SU-DHL-6 (cell line): ENCODE data around the gene NMT2.

Experiments
- H2AFZ ChIP-seq: fragments of 200-600 bp; sonication (generic); 2 replicates; pipeline ENCODE4 v1.6.1; 2014; ENCODE audit warnings: low read depth, mild to moderate bottlenecking, moderate library complexity, mixed read lengths, antibody characterized with exemption, low read length; ENCODE audit not compliant: severe bottlenecking
- H3F3A ChIP-seq: fragments of 200-600 bp; shearing (Covaris generic); 2 replicates; pipeline ENCODE4 v1.6.0; 2016; ENCODE audit warnings: antibody characterized with exemption, mild to moderate bottlenecking; ENCODE audit not compliant: insufficient read depth
- H3K27ac ChIP-seq: fragments of 200-600 bp; sonication (generic); 2 replicates; pipeline ENCODE4 v1.5.1; 2016; ENCODE audit warnings: low read depth, mild to moderate bottlenecking, low read length, moderate library complexity, mixed read lengths
- H3K27me3 ChIP-seq: fragments of 200-600 bp; sonication (generic), shearing (Covaris generic); 2 replicates; pipeline ENCODE4 v1.6.0; 2014; ENCODE audit warnings: mild to moderate bottlenecking, low read length
- H3K36me3 ChIP-seq: fragments of 200-600 bp; sonication (generic); 2 replicates; pipeline ENCODE4 v1.6.1; 2014; ENCODE audit warnings: mild to moderate bottlenecking, low read length, mixed read lengths
- H3K4me2 ChIP-seq: fragments of 300-600, 200-600 bp; shearing (Covaris generic), sonication (generic); 2 replicates; pipeline ENCODE4 v1.6.0; 2014; ENCODE audit warnings: low read length, low read depth, mild to moderate bottlenecking; ENCODE audit not compliant: poor library complexity, severe bottlenecking
- H3K4me3 ChIP-seq: fragments of 200-600 bp; sonication (generic); 2 replicates; pipeline ENCODE4 v1.5.1; 2014; ENCODE audit warnings: antibody characterized with exemption, low read length, mild to moderate bottlenecking, mixed read lengths; ENCODE audit not compliant: insufficient read depth, poor library complexity, severe bottlenecking
- H3K79me2 ChIP-seq: fragments of 200-600 bp; sonication (generic); 2 replicates; pipeline ENCODE4 v1.6.1; 2014; ENCODE audit warnings: mild to moderate bottlenecking, low read length, moderate library complexity; ENCODE audit not compliant: insufficient read depth
- H3K9ac ChIP-seq: fragments of 200-600 bp; sonication (generic); 2 replicates; pipeline ENCODE4 v1.7.0; 2014; ENCODE audit warnings: mild to moderate bottlenecking, low read length
- H3K9me2 ChIP-seq: fragments of 200-600 bp; sonication (generic); replicated peaks from 2 replicates; pipeline ENCODE4 v1.6.1; 2014; ENCODE audit warnings: low read length; ENCODE audit not compliant: insufficient read depth
- H3K9me3 ChIP-seq: fragments of 200-600 bp; sonication (generic); 2 replicates; pipeline ENCODE4 v1.6.1; 2014; ENCODE audit warnings: low read length, mixed read lengths; ENCODE audit not compliant: insufficient read depth
- H4K20me1 ChIP-seq: fragments of 200-600 bp; sonication (generic); 2 replicates; pipeline ENCODE4 v1.6.1; 2014; ENCODE audit warnings: low read depth, mild to moderate bottlenecking, antibody characterized with exemption, low read length, moderate library complexity, mixed read lengths
- CTCF ChIP-seq: fragments of 200-600 bp; sonication (generic); IDR thresholded peaks from one replicate; pipeline ENCODE4 v1.5.1; 2017; ENCODE audit warnings: antibody characterized with exemption, mild to moderate bottlenecking, low read length, moderate library complexity; ENCODE audit not compliant: insufficient read depth, poor library complexity, severe bottlenecking
- EZH2phosphoT487 ChIP-seq: fragments of 200-600 bp; sonication (generic), shearing (Covaris generic); conservative IDR thresholded peaks from 2 replicates; pipeline ENCODE4 v1.6.1; 2018; ENCODE audit warnings: mild to moderate bottlenecking, antibody characterized with exemption, low read length, moderate library complexity, mixed read lengths

The NMT2 gene

GRCh38 chr10:15118615-15119014, 49.9 kb downstream of the NMT2 start:
- H3K27ac ChIP-seq: no peak overlapping the region
- TF ChIP-seq CTCF (no peak), EZH2phosphoT487 (no peak)
- no peak overlapping the region for H2AFZ ChIP-seq

GRCh38 chr10:15116225-15116624, 52.3 kb downstream of the NMT2 start:
- H3K4me2 ChIP-seq: no peak overlapping the region
- H3K4me3 ChIP-seq: no peak overlapping the region
- no peaks in the 10 kb centered on the region for H3F3A ChIP-seq
- no peaks in the 10 kb centered on the region for H4K20me1 ChIP-seq
- H3K9ac ChIP-seq: no peak overlapping the region
- no peak overlapping the region for H3K27ac ChIP-seq
- H3K9me2 ChIP-seq: no peaks in the 10 kb centered on the region
- H3K27me3 ChIP-seq: no peaks in the 10 kb centered on the region
- no peak for TF ChIP-seq EZH2phosphoT487
- no peak for TF ChIP-seq CTCF
- no peak overlapping the region for H2AFZ ChIP-seq
- H3K9me3 ChIP-seq: no peaks in the 10 kb centered on the region
- H3K36me3 ChIP-seq: no peaks in the 10 kb centered on the region
- H3K79me2 ChIP-seq: no peaks in the 10 kb centered on the region

More at GRCh38 chr10:15118615-15119014, 49.9 kb downstream of the NMT2 start:
- Histone ChIP-seq H3K36me3 (no peaks in the 10 kb centered on the region), H3K9me3 (no peaks in the 10 kb centered on the region), H3K9ac (no peak overlapping the region), H3K9me2 (no peaks in the 10 kb centered on the region), H3K4me2 (no peak overlapping the region), H3F3A (no peaks in the 10 kb centered on the region), H3K4me3 (no peak overlapping the region), H3K79me2 (no peaks in the 10 kb centered on the region), H4K20me1 (no peaks in the 10 kb centered on the region), H3K27me3 (no peaks in the 10 kb centered on the region)

GRCh38 chr10:15113766-15114165, 54.7 kb downstream of the NMT2 start:
- H3K4me2 ChIP-seq: no peak overlapping the region
- TF ChIP-seq EZH2phosphoT487: no peak
- TF ChIP-seq CTCF: no peak

GRCh38 chr10:15112657-15113056, 55.8 kb downstream of the NMT2 start:
- H3F3A ChIP-seq: no peaks in the 10 kb centered on the region
- no peak overlapping the region for H3K4me2 ChIP-seq
- H3K9me3 ChIP-seq: no peaks in the 10 kb centered on the region
- TF ChIP-seq CTCF (no peak), EZH2phosphoT487 (no peak)
- no peak overlapping the region for H2AFZ ChIP-seq
- no peaks in the 10 kb centered on the region for H3K36me3 ChIP-seq
- no peaks in the 10 kb centered on the region for H4K20me1 ChIP-seq
- no peaks in the 10 kb centered on the region for H3K9me2 ChIP-seq
- H3K9ac ChIP-seq: no peak overlapping the region
- H3K79me2 ChIP-seq: no peaks in the 10 kb centered on the region
- H3K27ac ChIP-seq: no peak overlapping the region
- no peak overlapping the region for H3K4me3 ChIP-seq
- no peaks in the 10 kb centered on the region for H3K27me3 ChIP-seq

More at GRCh38 chr10:15113766-15114165, 54.7 kb downstream of the NMT2 start:
- H3K9ac ChIP-seq: no peak overlapping the region
- no peak overlapping the region for H3K27ac ChIP-seq
- H3K36me3 ChIP-seq: no peaks in the 10 kb centered on the region
- no peaks in the 10 kb centered on the region for H4K20me1 ChIP-seq
- no peaks in the 10 kb centered on the region for H3K79me2 ChIP-seq
- no peaks in the 10 kb centered on the region for H3F3A ChIP-seq
- no peaks in the 10 kb centered on the region for H3K9me3 ChIP-seq
- no peak overlapping the region for H2AFZ ChIP-seq
- H3K27me3 ChIP-seq: no peaks in the 10 kb centered on the region
- H3K4me3 ChIP-seq: no peak overlapping the region
- H3K9me2 ChIP-seq: no peaks in the 10 kb centered on the region
